SK-N-SH treated with all-trans-retinoic acid at 6 μM for 48 hours (cell line): ENCODE data around the gene OR1J1.

Experiments
- OSR1 ChIP-seq: fragments of 250-450 bp; sonication (Bioruptor Pico); IDR thresholded peaks from 2 replicates; pipeline ENCODE4 v1.8.0; 2022; ENCODE audit warnings: moderate library complexity, mild to moderate bottlenecking, inconsistent platforms
- PATZ1 ChIP-seq: fragments of 250-450 bp; sonication (Bioruptor Pico); IDR thresholded peaks from 2 replicates; pipeline ENCODE4 v1.8.0; 2020; ENCODE audit warnings: mild to moderate bottlenecking, moderate library complexity, borderline replicate concordance
- TSHZ2 ChIP-seq: fragments of 250-450 bp; sonication (Bioruptor Pico); IDR thresholded peaks from 2 replicates; pipeline ENCODE4 v1.5.0; 2020; ENCODE audit warnings: mild to moderate bottlenecking, moderate library complexity
- ZFP3 ChIP-seq: fragments of 250-450 bp; sonication (Bioruptor Pico); IDR thresholded peaks from 2 replicates; pipeline ENCODE4 v1.5.0; 2020; ENCODE audit warnings: mild to moderate bottlenecking, moderate library complexity
- ZNF565 ChIP-seq: fragments of 450-650 bp; formaldehyde crosslinking; conservative IDR thresholded peaks from 2 replicates; pipeline ENCODE4 v1.5.0; 2020; ENCODE audit warnings: low read depth, mild to moderate bottlenecking, moderate library complexity

GRCh38 chr9:122475717-122476116 is 2.0 kb downstream of the OR1J1 start:
- TF ChIP-seq ZFP3 (CRISPR knock-in tag) (no peak), TSHZ2 (CRISPR knock-in tag) (no peak), PATZ1 (CRISPR knock-in tag) (no peak), OSR1 (CRISPR knock-in tag) (no peak), ZNF565 (CRISPR knock-in tag) (no peak)
